ENCODE results near the gene CLTA.
"Not testable (repeated sequence)": the region's sequence is repeated elsewhere in the genome, so short reads cannot be mapped to it uniquely, and the experiment has no call there.

The CLTA gene

DNA sequence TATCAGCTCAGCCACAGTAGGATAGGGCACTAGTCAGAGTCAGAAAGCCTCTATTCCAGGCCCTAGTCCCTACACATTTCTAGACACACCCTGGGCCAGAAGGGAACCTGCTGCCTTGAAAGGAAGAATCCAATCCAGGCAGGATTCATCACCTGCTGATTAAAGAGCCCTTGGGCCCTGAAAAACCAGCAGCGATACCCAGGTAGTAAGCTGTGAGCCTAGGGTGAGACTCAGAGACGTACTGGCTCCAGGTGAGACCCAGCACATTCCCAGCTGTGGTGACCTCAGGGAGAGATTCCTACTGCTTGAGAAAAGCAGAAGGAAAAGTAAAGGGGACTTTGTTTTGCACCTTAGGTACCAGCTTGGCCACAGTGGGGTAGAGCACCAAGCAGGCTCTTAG, 16.9 kb upstream of the CLTA start:
- Histone ChIP-seq H3K27ac (ENCODE audit: low read length) (no peak overlapping the region), H3K9ac (ENCODE audit: low read depth, low read length) (no peak overlapping the region), H3K4me3 (ENCODE audit: low read length) (no peak overlapping the region), H3K9me3 (ENCODE audit: insufficient read depth, low read depth, low read length) (no peaks in the 10 kb centered on the region), H3K4me1 (ENCODE audit: insufficient read depth, low read length) (no peaks in the 10 kb centered on the region), H3K36me3 (ENCODE audit: insufficient read depth, low read depth, low read length) (no peaks in the 10 kb centered on the region), H3K27me3 (ENCODE audit: insufficient read depth, low read length) (no peaks in the 10 kb centered on the region)

DNA sequence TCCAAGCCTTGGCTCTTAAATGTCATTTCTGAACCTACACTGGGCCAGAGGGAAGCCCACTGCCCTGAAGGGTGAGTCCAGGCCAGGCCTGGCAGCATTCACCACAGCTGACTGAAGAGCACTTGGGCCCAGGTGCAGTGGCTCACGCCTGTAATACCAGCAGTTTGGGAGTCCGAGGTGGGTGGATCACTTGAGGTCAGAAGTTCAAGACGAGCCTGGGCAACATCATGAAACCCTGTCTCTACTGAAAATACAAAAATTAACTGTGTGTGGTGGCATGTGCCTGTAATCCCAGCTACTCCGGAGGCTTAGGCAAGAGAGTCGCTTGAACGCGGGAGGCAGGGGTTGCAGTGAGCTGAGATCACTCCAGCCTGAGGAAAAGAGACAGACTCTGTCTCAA, 16.4 kb upstream of the CLTA start:
- Histone ChIP-seq H3K9ac (ENCODE audit: low read depth, low read length) (no peak overlapping the region), H3K9me3 (ENCODE audit: insufficient read depth, low read depth, low read length) (no peaks in the 10 kb centered on the region)

DNA sequence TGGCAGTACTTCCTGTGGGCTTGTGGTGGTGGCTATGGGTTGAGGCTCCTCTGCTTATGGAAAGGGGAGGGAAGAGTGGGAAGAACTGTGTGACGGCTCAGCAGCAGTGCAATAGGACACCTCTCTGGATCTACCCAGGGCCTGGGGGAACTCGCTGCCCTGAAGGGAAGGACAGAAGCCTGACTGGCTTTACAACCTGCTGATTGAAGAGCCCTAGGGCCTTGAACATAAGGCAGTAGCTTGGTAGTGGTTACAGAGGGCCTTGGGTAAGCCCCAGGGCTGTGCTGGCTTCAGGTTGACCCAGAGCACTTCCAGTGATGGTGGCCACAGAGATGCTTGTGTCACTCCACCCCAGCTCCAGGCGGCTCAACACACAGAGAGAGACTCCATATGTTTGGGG, 16.0 kb upstream of the CLTA start:
- Histone ChIP-seq H3K4me3 (ENCODE audit: low read length) (no peak overlapping the region), H3K9me3 (ENCODE audit: insufficient read depth, low read depth, low read length) (no peaks in the 10 kb centered on the region), H3K27ac (ENCODE audit: low read length) (no peak overlapping the region), H3K9ac (ENCODE audit: low read depth, low read length) (no peak overlapping the region), H3K36me3 (ENCODE audit: insufficient read depth, low read depth, low read length) (no peaks in the 10 kb centered on the region), H3K27me3 (ENCODE audit: insufficient read depth, low read length) (no peaks in the 10 kb centered on the region), H3K4me1 (ENCODE audit: insufficient read depth, low read length) (no peaks in the 10 kb centered on the region)

More for the DNA sequence above, 16.4 kb upstream of the CLTA start:
- no peak overlapping the region for H3K27ac ChIP-seq (ENCODE audit: low read length)
- no peaks in the 10 kb centered on the region for H3K4me1 ChIP-seq (ENCODE audit: insufficient read depth, low read length)
- H3K4me3 ChIP-seq (ENCODE audit: low read length): no peak overlapping the region
- no peaks in the 10 kb centered on the region for H3K36me3 ChIP-seq (ENCODE audit: insufficient read depth, low read depth, low read length)
- H3K27me3 ChIP-seq (ENCODE audit: insufficient read depth, low read length): no peaks in the 10 kb centered on the region

DNA sequence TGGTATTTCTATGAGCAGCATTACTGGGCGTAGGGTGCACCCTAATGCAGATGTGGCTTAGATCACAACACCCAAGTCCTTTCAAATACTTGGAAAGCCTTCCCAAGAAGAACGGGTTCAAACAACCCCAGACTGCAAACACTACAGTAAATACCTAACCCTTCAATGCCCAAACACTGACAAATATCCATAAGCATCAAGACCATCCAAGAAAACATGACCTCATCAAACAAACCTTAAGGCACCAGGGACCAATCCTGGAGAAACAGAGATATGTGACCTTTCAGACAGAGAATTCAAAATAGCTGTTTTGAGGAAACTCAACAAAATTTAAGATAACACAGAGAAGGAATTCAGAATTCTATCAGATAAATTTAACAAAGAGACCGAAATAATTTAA, 15.5 kb upstream of the CLTA start:
- not testable (repeated sequence) for H3K9me3 ChIP-seq (ENCODE audit: insufficient read depth, low read depth, low read length); H3K4me3 ChIP-seq (ENCODE audit: low read length); H3K4me1 ChIP-seq (ENCODE audit: insufficient read depth, low read length); H3K36me3 ChIP-seq (ENCODE audit: insufficient read depth, low read depth, low read length); H3K27ac ChIP-seq (ENCODE audit: low read length); H3K27me3 ChIP-seq (ENCODE audit: insufficient read depth, low read length); H3K9ac ChIP-seq (ENCODE audit: low read depth, low read length)

GRCh38 chr9:36176496-36176895, 14.2 kb upstream of the CLTA start:
- not testable (repeated sequence) for H3K36me3 ChIP-seq (ENCODE audit: insufficient read depth, low read depth, low read length); H3K4me1 ChIP-seq (ENCODE audit: insufficient read depth, low read length); H3K27ac ChIP-seq (ENCODE audit: low read length); H3K27me3 ChIP-seq (ENCODE audit: insufficient read depth, low read length); H3K4me3 ChIP-seq (ENCODE audit: low read length); H3K9ac ChIP-seq (ENCODE audit: low read depth, low read length)
- H3K9me3 ChIP-seq (ENCODE audit: insufficient read depth, low read depth, low read length): peaks cover 10% of the 10 kb centered on the region; the same call in 1 of the 2 replicates

DNA sequence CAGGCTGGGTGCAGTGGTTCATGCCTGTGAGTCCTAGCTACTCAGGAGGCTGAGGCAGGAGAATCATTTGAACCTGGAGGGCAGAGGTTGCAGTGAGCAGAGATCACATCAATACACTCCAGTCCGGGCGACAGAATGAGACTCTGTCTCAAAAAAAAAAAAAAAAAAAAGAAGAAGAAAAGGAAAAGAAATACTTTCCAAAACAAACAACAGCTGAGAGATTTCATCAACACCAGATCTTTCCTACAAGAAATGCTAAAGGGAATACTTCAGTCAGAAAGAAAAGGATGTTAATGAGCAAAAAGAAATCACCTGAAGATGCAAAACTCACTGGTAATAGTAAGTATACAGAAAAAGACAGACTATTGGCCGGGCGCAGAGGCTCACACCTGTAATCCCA, 13.2 kb upstream of the CLTA start:
- no peak overlapping the region for H3K9ac ChIP-seq (ENCODE audit: low read depth, low read length)
- H3K4me1 ChIP-seq (ENCODE audit: insufficient read depth, low read length): no peaks in the 10 kb centered on the region
- H3K4me3 ChIP-seq (ENCODE audit: low read length): no peak overlapping the region
- H3K9me3 ChIP-seq (ENCODE audit: insufficient read depth, low read depth, low read length): peaks cover 10% of the 10 kb centered on the region; the same call in 1 of the 2 replicates
- no peaks in the 10 kb centered on the region for H3K27me3 ChIP-seq (ENCODE audit: insufficient read depth, low read length)
- H3K27ac ChIP-seq (ENCODE audit: low read length): no peak overlapping the region
- no peaks in the 10 kb centered on the region for H3K36me3 ChIP-seq (ENCODE audit: insufficient read depth, low read depth, low read length)

- not testable (repeated sequence) for H3K4me1 ChIP-seq (ENCODE audit: insufficient read depth, low read length); H3K9ac ChIP-seq (ENCODE audit: low read depth, low read length); H3K27me3 ChIP-seq (ENCODE audit: insufficient read depth, low read length); H3K4me3 ChIP-seq (ENCODE audit: low read length); H3K36me3 ChIP-seq (ENCODE audit: insufficient read depth, low read depth, low read length); H3K27ac ChIP-seq (ENCODE audit: low read length)
- peaks cover 10% of the 10 kb centered on the region; the same call in 1 of the 2 replicates for H3K9me3 ChIP-seq (ENCODE audit: insufficient read depth, low read depth, low read length)
Observed at GRCh38 chr9:36180243-36180642, 10.5 kb upstream of the CLTA start.

DNA sequence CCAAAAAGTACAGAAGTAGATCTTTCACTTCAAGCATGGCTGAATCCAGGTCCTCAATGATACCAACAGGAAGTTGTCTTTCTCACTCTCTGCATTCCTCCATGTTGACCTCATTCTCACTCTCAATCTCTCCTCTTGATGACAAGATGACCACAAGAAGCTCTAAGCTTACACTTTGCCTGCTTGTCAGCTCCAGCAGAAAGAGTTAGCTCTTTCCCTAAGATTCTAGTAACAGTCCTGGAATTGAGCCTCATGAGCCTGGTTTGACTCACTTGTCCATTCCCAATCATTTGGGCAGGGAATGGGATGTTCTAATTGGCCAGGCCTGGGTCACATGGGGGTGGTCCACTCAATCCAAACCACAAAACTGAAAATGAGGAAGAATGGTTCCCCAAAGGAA, 3.3 kb upstream of the CLTA start:
- H3K9me3 ChIP-seq (ENCODE audit: insufficient read depth, low read depth, low read length): no peaks in the 10 kb centered on the region
- no peak overlapping the region for H3K27ac ChIP-seq (ENCODE audit: low read length)
- H3K36me3 ChIP-seq (ENCODE audit: insufficient read depth, low read depth, low read length): no peaks in the 10 kb centered on the region
- peaks cover 10% of the 10 kb centered on the region for H3K4me1 ChIP-seq (ENCODE audit: insufficient read depth, low read length)
- no peak overlapping the region for H3K9ac ChIP-seq (ENCODE audit: low read depth, low read length)
- no peak overlapping the region for H3K4me3 ChIP-seq (ENCODE audit: low read length)
- H3K27me3 ChIP-seq (ENCODE audit: insufficient read depth, low read length): no peaks in the 10 kb centered on the region

GRCh38 chr9:36188212-36188611, 2.5 kb upstream of the CLTA start:
- no peak overlapping the region for H3K9ac ChIP-seq (ENCODE audit: low read depth, low read length)
- H3K4me1 ChIP-seq (ENCODE audit: insufficient read depth, low read length): peaks cover 17% of the 10 kb centered on the region
- H3K36me3 ChIP-seq (ENCODE audit: insufficient read depth, low read depth, low read length): 0 out of 2 replicates have a peak, but pooled peaks cover 6% of the 10 kb centered on the region
- H3K27me3 ChIP-seq (ENCODE audit: insufficient read depth, low read length): no peaks in the 10 kb centered on the region
- H3K4me3 ChIP-seq (ENCODE audit: low read length): no peak overlapping the region
- H3K9me3 ChIP-seq (ENCODE audit: insufficient read depth, low read depth, low read length): no peaks in the 10 kb centered on the region
- no peak overlapping the region for H3K27ac ChIP-seq (ENCODE audit: low read length)

- H3K4me3 ChIP-seq (ENCODE audit: low read length): peak overlapping the region; percentile 88
- peaks cover 19% of the 10 kb centered on the region for H3K36me3 ChIP-seq (ENCODE audit: insufficient read depth, low read depth, low read length)
- no peaks in the 10 kb centered on the region for H3K27me3 ChIP-seq (ENCODE audit: insufficient read depth, low read length)
- H3K4me1 ChIP-seq (ENCODE audit: insufficient read depth, low read length): peaks cover 17% of the 10 kb centered on the region
- H3K27ac ChIP-seq (ENCODE audit: low read length): no peak overlapping the region
- H3K9ac ChIP-seq (ENCODE audit: low read depth, low read length): peak overlapping the region; percentile 94
- no peaks in the 10 kb centered on the region for H3K9me3 ChIP-seq (ENCODE audit: insufficient read depth, low read depth, low read length)
Observed at GRCh38 chr9:36189976-36190375, 745 bp upstream of the CLTA start.

DNA sequence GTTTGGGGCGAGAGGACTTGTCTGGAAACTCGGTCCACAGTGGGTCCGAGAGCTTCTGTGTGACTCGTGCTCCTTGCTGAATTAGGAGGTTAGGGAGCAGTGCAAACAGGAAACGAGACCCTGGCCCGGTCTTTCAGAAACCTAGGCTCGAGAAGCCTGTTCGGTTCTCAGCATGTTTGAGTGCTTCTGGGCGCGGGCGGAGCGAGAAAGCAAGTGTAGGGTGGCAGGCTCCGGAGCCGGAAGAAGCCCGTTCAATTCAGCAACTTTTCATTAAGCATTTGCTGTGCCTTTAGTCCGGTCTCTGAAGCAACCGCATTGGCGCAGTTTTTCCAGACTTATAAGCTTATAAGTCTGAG, 547 bp downstream of the CLTA start:
- Histone ChIP-seq H3K27ac (ENCODE audit: low read length) (peak overlapping the region; percentile 45), H3K4me3 (ENCODE audit: low read length) (peak overlapping the region; percentile 88), H3K9ac (ENCODE audit: low read depth, low read length) (peak overlapping the region; percentile 94), H3K9me3 (ENCODE audit: insufficient read depth, low read depth, low read length) (no peaks in the 10 kb centered on the region), H3K36me3 (ENCODE audit: insufficient read depth, low read depth, low read length) (peaks cover 25% of the 10 kb centered on the region), H3K27me3 (ENCODE audit: insufficient read depth, low read length) (no peaks in the 10 kb centered on the region), H3K4me1 (ENCODE audit: insufficient read depth, low read length) (peaks cover 17% of the 10 kb centered on the region)

DNA sequence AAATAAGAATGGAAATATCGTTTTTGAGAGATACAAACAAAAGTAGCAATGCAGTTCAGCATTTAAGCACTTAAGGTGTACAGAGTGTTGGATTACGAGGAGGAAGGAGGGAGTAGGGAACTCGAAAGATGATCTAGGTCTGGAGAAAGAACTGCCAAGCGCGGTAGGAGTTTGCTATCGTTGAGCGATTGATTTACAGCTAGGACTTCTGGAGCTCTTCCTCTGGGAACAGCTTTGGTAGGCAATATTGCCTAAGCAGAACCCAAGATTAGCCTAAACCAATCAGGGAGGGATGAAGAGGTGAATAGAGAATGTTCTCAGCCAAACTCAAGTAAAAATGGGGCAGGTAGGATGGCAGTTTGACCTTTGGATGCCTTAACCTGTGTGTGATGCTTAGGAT, 965 bp downstream of the CLTA start:
- Histone ChIP-seq H3K4me3 (ENCODE audit: low read length) (peak overlapping the region; percentile 88), H3K27ac (ENCODE audit: low read length) (no peak overlapping the region), H3K9me3 (ENCODE audit: insufficient read depth, low read depth, low read length) (no peaks in the 10 kb centered on the region), H3K36me3 (ENCODE audit: insufficient read depth, low read depth, low read length) (peaks cover 29% of the 10 kb centered on the region), H3K27me3 (ENCODE audit: insufficient read depth, low read length) (no peaks in the 10 kb centered on the region), H3K9ac (ENCODE audit: low read depth, low read length) (peak overlapping the region; percentile 94), H3K4me1 (ENCODE audit: insufficient read depth, low read length) (peaks cover 17% of the 10 kb centered on the region)

- Histone ChIP-seq H3K9ac (ENCODE audit: low read depth, low read length) (peak overlapping the region; percentile 94), H3K9me3 (ENCODE audit: insufficient read depth, low read depth, low read length) (no peaks in the 10 kb centered on the region), H3K4me3 (ENCODE audit: low read length) (peak overlapping the region; percentile 88), H3K27ac (ENCODE audit: low read length) (no peak overlapping the region), H3K4me1 (ENCODE audit: insufficient read depth, low read length) (peaks cover 17% of the 10 kb centered on the region), H3K36me3 (ENCODE audit: insufficient read depth, low read depth, low read length) (peaks cover 34% of the 10 kb centered on the region), H3K27me3 (ENCODE audit: insufficient read depth, low read length) (no peaks in the 10 kb centered on the region)
Observed at GRCh38 chr9:36192196-36192595, 1.5 kb downstream of the CLTA start.

Measured in iPS-20b (cell line).